HUDEP-2 (cell line): ENCODE results near the gene S100B.
"Not testable (repeated sequence)": the region's sequence is repeated elsewhere in the genome, so short reads cannot be mapped to it uniquely, and the experiment has no call there.

Experiments
- DNase-seq, 76 experiments: peaks; one replicate each; lab custom pipeline; 2025; ENCODE audit not compliant: unreplicated experiment in 76 of 76; lab: John Stamatoyannopoulos, UW

The S100B gene

DNA sequence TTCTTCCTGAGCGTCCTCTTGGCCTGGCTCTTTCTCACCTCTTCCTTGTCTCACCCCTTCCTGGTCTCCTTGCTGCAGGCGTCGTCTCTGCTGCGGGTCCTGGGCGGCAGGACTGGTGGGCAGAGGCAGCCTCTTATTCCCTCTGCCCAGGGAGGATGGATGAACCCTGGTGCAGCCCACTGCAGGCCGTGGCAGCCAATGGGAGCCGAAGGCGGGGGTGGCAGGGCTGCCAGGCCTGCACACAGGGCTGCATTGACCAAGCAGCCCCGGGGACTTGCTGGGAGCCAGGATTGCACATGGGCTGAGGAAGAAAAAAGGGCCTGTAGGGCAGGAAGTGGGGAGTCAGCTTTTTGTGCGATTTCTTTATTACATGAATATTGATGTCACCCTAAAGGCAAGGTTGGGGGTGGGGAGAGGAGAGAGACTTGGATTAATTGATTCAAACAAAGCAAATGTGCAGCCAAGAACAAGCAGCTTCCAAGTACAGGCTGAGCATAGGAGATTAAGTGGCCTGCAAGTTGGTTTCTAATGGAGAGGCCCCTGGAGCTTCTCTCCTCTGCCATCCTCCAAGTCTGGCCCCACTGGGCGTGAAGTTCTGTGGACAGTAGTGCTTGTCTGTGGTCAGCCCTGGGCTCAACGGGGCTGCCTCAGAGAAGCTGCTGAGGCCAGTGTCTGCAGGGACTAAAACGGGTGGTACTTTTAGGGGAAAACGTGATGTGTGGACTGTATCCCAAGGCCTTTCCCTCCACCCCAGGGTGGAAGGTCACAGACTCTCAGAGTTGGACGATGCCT, at the start of gene S100B:
S100B (minus strand) TSS at position 108 of the 792 bp plus-strand sequence. CDS start 2,667 bp downstream, outside the sequence.
- no peak for DNase-seq

DNA sequence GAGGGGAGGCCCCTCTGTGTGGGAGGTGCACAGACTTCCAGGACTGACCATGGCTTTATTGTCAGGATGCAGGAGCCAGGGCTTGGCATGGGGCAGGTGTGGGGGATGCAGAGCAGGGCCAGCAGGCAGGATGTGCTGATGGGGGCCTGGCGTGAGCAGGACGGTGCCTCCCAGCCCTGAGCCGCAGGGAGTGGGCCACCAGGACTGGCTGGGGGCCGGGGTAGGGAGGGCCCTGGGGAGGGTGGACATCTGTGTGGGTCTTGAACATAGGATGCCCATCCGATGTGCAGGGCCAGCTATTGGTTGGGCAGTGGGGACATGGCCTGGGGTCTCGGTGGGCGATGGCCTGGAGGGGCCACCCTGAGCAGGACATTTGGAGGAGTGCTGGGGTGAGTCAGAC, 46.2 kb upstream of the S100B start:
- DNase-seq, result no peak

GRCh38 chr21:46650476-46651098, 45.7 kb upstream of the S100B start:
- DNase-seq, result no peak

DNA sequence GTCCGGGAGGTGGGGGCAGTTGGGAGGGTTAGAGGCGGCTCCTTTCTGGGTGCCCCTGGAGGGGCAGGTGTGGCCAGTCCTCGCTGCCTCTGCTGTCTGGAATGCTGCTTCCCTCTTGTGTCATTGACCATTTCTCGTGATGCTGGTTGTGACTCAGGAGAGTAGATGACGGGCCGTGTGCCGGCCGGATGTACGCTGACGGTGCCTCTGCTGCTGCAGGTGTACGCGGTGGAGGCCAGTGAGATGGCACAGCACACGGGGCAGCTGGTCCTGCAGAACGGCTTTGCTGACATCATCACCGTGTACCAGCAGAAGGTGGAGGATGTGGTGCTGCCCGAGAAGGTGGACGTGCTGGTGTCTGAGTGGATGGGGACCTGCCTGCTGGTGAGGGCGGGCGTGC, 44.5 kb upstream of the S100B start:
- no peak for DNase-seq

DNA sequence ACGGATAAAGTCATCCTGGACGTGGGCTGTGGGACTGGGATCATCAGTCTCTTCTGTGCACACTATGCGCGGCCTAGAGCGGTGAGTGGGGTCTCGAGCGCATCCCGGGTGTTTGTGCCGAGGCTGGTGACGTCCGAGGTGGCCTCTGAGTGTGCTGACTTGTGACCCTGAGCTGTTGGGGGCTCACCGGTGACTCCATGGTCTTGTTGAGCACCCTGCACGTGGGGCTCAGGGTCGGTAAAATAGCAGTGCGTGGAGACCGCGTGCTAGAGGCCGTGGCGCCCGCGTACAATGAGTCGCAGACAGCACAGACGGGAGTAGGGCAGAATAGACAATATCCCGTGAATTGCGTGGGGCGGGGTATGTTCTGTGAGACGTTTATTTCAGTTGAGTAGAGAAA, 43.7 kb upstream of the S100B start:
- no peak for DNase-seq

GRCh38 chr21:46646541-46647154, 41.8 kb upstream of the S100B start:
- DNase-seq, result no peak

GRCh38 chr21:46645840-46646239, 41.0 kb upstream of the S100B start:
- no peak for DNase-seq

- DNase-seq, result no peak
Measured at GRCh38 chr21:46643379-46644177, 38.7 kb upstream of the S100B start.

DNA sequence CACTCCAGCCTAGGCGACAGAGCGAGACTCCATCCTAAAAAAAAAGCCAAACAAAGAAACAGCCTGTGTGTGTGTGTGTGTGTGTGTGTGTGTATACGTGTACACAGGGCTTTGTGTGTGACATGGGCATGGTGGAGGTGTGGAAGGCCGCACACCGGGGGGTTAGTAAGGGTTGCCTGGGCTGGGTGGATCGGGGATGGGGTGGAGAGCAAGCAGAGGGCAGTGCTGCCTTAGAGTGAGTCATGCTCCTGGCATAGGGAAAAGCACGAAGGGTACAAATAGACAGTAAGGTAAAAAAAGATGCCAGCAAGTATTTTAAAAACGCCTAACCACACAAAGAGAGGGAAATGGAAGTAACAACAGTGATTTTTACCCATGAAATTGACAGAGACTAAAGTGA, 36.8 kb upstream of the S100B start:
- no peak for DNase-seq

- peak in 11 of 76 experiments; percentile 6 to 40 (median 23) for DNase-seq
Measured at GRCh38 chr21:46639489-46640386, 34.9 kb upstream of the S100B start.

DNA sequence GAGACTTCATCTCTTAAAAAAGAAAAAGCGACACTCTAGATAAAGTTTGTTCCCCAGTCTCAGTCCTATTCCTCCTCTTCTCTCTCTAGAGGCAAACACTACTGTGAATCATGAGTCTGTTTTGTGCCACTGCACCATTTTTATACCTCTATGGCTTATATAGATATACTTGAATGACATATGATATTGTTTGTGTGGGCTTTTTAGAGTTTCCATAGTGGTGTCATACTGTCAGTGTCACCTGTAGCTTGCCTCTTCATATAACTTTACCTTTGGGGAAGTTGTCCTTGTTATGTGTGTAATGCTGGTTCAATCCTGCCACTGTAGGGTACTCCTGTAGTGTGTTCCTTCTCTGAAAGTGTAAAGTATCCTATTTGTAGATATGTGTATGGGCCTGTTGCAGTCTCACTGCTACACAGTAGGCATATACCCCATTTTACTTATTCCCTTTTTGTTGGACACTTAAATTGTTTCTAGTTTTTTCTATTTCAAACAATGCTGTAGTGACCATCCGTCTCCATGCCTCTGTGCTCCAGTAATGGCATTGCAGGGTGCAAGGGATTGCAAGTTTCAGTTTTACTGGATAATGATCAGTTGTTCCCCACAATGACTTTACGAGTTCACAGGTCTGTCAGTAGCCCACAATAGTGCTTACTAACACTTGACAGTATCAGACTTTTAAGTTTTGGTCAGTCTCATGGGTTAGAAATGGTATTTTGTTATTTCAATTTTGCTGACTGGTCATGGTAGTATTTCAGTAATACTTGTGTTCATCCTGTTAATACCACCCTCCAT, 33.3 kb upstream of the S100B start:
- DNase-seq, result peak in 13 of 76 experiments; percentile 13 to 49 (median 23)

DNA sequence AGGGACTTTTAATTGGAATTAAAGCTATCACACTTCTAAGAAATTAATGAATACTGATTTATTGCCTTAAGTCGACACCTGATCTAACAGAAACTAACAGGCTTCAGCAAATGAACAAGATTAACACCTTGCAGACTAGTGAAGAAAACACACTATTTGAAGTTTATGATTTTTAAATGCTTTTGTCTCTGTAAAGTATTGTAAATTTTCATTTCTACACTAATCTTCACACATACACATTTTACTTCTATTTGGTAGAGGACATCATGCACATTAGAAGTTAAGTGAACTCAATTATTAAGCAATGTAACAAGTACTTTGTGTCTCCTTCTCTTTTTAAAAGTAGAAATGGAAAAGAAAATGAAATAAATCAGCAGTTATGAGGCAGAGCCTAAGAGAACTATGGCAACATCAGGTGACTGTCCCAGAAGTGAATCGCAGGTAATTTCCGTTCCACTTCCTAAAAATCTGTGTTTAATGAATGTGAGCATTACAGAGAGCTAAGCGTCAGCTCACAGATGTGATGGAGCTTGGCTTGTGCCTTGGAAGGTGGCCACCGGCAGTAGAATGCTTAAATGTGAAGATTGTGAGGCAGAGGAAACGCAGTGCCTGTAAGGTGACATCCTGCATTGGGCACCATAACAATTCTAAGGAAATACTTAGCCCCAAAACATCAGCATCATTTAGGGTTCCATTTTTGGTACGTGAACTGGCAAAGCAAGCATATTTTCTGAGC, 31.8 kb upstream of the S100B start:
- DNase-seq, result peak in 1 of 76 experiments; percentile 30

DNA sequence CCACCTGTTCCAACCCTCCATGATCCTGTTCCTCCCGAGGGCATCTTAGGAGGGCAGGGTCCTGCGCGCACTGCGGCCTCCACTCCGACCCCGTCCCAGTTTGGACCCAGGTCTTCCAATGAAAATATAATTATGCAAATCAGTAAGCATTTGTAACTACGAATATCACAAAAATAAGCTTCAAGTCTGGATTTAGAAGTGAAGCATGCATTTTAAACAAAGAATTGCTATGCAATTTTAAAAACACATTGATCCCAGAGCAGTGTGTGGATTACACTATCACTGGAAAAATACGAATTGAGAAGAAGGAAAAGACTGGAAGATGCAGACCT, 31.3 kb upstream of the S100B start:
- no peak for DNase-seq

- peak; percentile 59 to 100 (median 98) for DNase-seq
Measured at GRCh38 chr21:46635324-46636180, 30.7 kb upstream of the S100B start, which contains the start of gene PRMT2. TSS of gene PRMT2 (plus strand) at chr21:46635674. CDS start at chr21:46636952, 1,278 bp downstream.

DNA sequence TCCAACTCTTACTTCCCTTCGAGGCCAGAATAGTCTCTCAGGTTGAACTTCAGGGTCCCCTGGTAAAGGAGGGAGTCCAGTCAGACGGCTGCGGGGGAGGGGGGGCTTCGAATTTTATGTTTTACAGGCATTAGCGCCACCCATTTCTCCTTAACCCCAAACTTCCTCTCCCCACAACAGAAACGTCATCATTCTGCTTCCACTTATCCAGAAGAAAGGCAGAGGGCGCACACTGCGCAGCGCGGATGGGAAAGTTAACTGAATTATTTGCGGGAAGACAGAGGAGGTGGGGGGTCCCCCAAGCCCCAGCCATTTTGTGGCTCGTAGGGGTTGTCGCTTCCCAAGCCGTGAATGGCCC, 30.1 kb upstream of the S100B start:
- DNase-seq, result peak in 64 of 76 experiments; percentile 35 to 98 (median 70)

DNA sequence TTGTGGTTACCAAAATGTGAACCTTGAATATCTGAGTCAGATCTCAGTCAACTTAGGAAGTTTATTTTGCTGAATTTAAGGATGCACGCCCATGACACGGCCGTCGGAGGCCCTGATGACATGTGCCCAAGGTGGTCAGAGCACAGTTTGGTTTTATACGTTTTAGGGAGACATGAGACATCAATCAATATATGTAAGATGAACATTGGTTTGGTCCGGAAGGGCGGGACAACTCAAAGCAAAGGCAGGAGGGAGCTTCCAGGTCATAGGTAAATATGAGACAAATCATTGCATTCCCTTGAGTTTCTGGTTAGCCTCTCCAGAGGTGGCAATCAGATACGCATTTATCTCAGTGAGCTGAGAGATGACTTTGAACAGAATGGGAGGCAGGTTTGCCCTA, 29.5 kb upstream of the S100B start:
- no peak for DNase-seq

DNA sequence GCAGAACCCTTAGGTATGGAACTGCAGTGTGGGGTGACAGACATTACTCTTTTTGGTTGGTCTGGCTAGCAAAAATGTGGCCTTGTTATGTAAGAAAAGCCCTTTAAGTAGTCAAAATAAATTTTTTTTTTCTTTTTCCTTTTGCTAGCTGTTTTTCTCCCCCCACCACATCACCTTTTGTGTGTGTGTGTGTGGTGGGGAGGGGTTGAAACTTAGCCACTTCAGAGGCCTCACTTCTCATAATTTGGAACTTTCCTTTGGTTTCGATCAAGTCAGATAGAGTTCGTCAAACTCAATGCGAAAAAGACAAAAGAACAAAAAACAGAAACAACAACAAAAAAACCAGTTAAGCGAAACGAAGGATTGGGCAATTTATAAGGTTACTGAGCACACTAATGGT, 28.7 kb upstream of the S100B start:
- DNase-seq, result no peak

- DNase-seq, result not testable (repeated sequence)
Measured at GRCh38 chr21:46630915-46631314, 26.0 kb upstream of the S100B start.
